Esophagus squamous epithelium (tissue), 4 donors: ENCODE data around the gene GNB1L.

Experiments
- CTCF ChIP-seq, 6 experiments: fragments of 450-650 bp in 4 of 6; fragments of 200-600 bp in 2 of 6; sonication (generic) in 2 of 6; IDR thresholded peaks; one replicate each; pipeline ENCODE4 v1.5.1; 2016 to 2019; ENCODE audit warnings: antibody characterized with exemption in 6 of 6, mild to moderate bottlenecking in 4 of 6, moderate library complexity in 4 of 6
- POLR2A ChIP-seq, 4 donors: fragments of 450-650 bp; IDR thresholded peaks; one replicate each; pipeline ENCODE4 v1.6.1; 2017; ENCODE audit warnings: antibody characterized with exemption in 4 of 4, mild to moderate bottlenecking in 4 of 4, moderate library complexity in 3 of 4

- no peak for TF ChIP-seq CTCF (IDR thresholded peaks at IDR 0.05)
- TF ChIP-seq POLR2A (IDR thresholded peaks at IDR 0.05) = no peak
Measured at GRCh38 chr22:19753996-19754700, 100.5 kb downstream of the GNB1L start.
